Stomach (tissue), 9 donors: ENCODE data around the gene CRYBB3. TPM values are rescaled to one million over a fixed set of nuclear protein-coding genes. Genes with fewer than 3 reads are reported as not detected.
"Not testable (repeated sequence)": the region's sequence is repeated elsewhere in the genome, so short reads cannot be mapped to it uniquely, and the experiment has no call there.

Experiments used
- DNase-seq, 2 donors: peaks; one replicate each; pipeline versions ENCODE4 v3.0.0 to v3.0.0-alpha.2; 2013 to 2019
- H3K27ac ChIP-seq, 5 donors: fragments of 200-600 bp in 4 of 5; sonication (generic) in 4 of 5; one replicate each; pipeline ENCODE4 v1.5.1; 2013 to 2019; ENCODE audit warnings: mild to moderate bottlenecking in 1 of 5, moderate library complexity in 1 of 5
- H3K27me3 ChIP-seq, 3 donors: fragments of 200-600 bp; sonication (generic); one replicate each; pipeline ENCODE4 v1.5.1; 2017 to 2019; ENCODE audit warnings: mixed run types in 1 of 3
- H3K36me3 ChIP-seq, 4 donors: fragments of 200-600 bp; sonication (generic); 1 replicate in 3 of 4; 2 replicates in 1 of 4; pipeline ENCODE4 v1.5.1; 2016 to 2019
- H3K4me1 ChIP-seq, 4 donors: fragments of 200-600 bp; sonication (generic); one replicate each; pipeline ENCODE4 v1.5.1; 2016 to 2019
- H3K4me3 ChIP-seq, 4 donors: fragments of 200-600 bp; sonication (generic) in 3 of 4; one replicate each; pipeline ENCODE4 v1.5.1; 2016 to 2019; ENCODE audit warnings: mild to moderate bottlenecking in 1 of 4
- H3K9me3 ChIP-seq, 4 donors: fragments of 200-600 bp; sonication (generic); one replicate each; pipeline ENCODE4 v1.5.1; 2016 to 2019
- CTCF ChIP-seq, 7 experiments: fragments of 450-650 bp in 4 of 7; fragments of 200-600 bp in 3 of 7; sonication (generic) in 3 of 7; IDR thresholded peaks; one replicate each; pipeline ENCODE4 v1.5.1; 2016 to 2019; ENCODE audit warnings: antibody characterized with exemption in 7 of 7, control low read depth in 2 of 7, mild to moderate bottlenecking in 1 of 7
- EP300 ChIP-seq: sonication (generic); formaldehyde crosslinking; IDR thresholded peaks from one replicate; pipeline ENCODE4 v1.6.1; 2017; ENCODE audit warnings: antibody characterized with exemption
- POLR2A ChIP-seq, 4 donors: fragments of 450-650 bp; IDR thresholded peaks; one replicate each; pipeline ENCODE4 v1.6.1; 2016; ENCODE audit warnings: antibody characterized with exemption in 4 of 4, control low read depth in 2 of 4, mild to moderate bottlenecking in 1 of 4, moderate library complexity in 1 of 4
- POLR2AphosphoS5 ChIP-seq, 3 donors: sonication (generic); formaldehyde crosslinking; IDR thresholded peaks; one replicate each; pipeline ENCODE4 v1.6.1; 2016; ENCODE audit warnings: antibody characterized with exemption in 3 of 3
- WGBS, 5 donors: extraction: QIAGEN DNeasy Blood & Tissue Kit in 3 of 5; methylation state at CpG; one replicate each; pipeline versions ENCODE4 v1.1.5 to v1.1.7; 2013 to 2018; 5-methylcytosine and 5-hydroxymethylcytosine counted together
- intact Hi-C: fragments of 100-400 bp; cut with DNase I; formaldehyde crosslinking; loops from one replicate; pipeline ENCODE4 v1.15.1; 2023; ENCODE audit warnings: low total_unique reads
- polyA plus RNA-seq, 3 donors: library from polyadenylated mRNA; stranded (reverse); fragments of 200-250 nt; gene quantifications; one replicate each; pipeline ENCODE4 v1.2.3, GENCODE V29; 2013
- total RNA-seq, 5 donors: library from RNA; depleted of rRNA; stranded (reverse); fragments of >200 nt; gene quantifications; one replicate each; pipeline versions ENCODE4 v1.1.0 to v1.2.3, GENCODE V29; 2014 to 2016
- donor health status: healthy with polysubstance abuse.
- donor health status: Bipolar disorder and iron deficiency.
- donor health status: healthy.

CRYBB3 gene
- total and polyA plus RNA-seq, 8 donors, result 0.33 TPM; not detected in 7

- Histone ChIP-seq H3K36me3 (peaks cover 3 to 48% (median 35%) of the 10 kb centered on the region in 4 donors), H3K4me3 (no peak overlapping the region), H3K4me1 (no peaks in the 10 kb centered on the region), H3K9me3 (no peaks in the 10 kb centered on the region), H3K27ac (no peak overlapping the region), H3K27me3 (no peaks in the 10 kb centered on the region)
- WGBS, 5 donors, result 73 to 85% (median 80%) methylated on average over 7 of the region's 7 CpGs
- intact Hi-C loops, result no loop called here
- TF ChIP-seq POLR2A (IDR thresholded peaks at IDR 0.05) (no peak), EP300 (no peak)
- no peak for DNase-seq
Measured at GRCh38 chr22:25200967-25201366, 1.3 kb downstream of the CRYBB3 start.

GRCh38 chr22:25201557-25202273, 2.1 kb downstream of the CRYBB3 start:
- Histone ChIP-seq H3K4me1 (no peaks in the 10 kb centered on the region), H3K36me3 (peaks cover 0 to 41% (median 27%) of the 10 kb centered on the region in 4 donors), H3K27ac (no peak overlapping the region), H3K9me3 (no peaks in the 10 kb centered on the region), H3K27me3 (no peaks in the 10 kb centered on the region), H3K4me3 (no peak overlapping the region)
- DNase-seq, result no peak
- WGBS, 5 donors, result 59 to 74% (median 67%) methylated on average over 10 of the region's 10 CpGs
- TF ChIP-seq POLR2AphosphoS5 (IDR thresholded peaks at IDR 0.05), result no peak
- TF ChIP-seq POLR2A (IDR thresholded peaks at IDR 0.05), result no peak
- no peak for TF ChIP-seq CTCF (IDR thresholded peaks at IDR 0.05)
- TF ChIP-seq EP300, result no peak
- intact Hi-C loops, result no loop called here

- Histone ChIP-seq H3K27ac (no peak overlapping the region), H3K4me1 (no peaks in the 10 kb centered on the region), H3K36me3 (peaks cover 0 to 35% (median 20%) of the 10 kb centered on the region in 4 donors), H3K4me3 (no peak overlapping the region), H3K27me3 (no peaks in the 10 kb centered on the region), H3K9me3 (no peaks in the 10 kb centered on the region)
- intact Hi-C loops, result no loop called here
- TF ChIP-seq POLR2A (IDR thresholded peaks at IDR 0.05) (no peak), CTCF (IDR thresholded peaks at IDR 0.05) (peak in 5 of 7 experiments; percentile 24 to 82 (median 71))
- 47 to 60% (median 58%) methylated on average over 10 to 15 of the region's 15 CpGs for WGBS, 5 donors
- peak; percentile 60 to 83 for DNase-seq
Measured at GRCh38 chr22:25202290-25202921, 2.7 kb downstream of the CRYBB3 start.

GRCh38 chr22:25203082-25203481, 3.4 kb downstream of the CRYBB3 start:
- Histone ChIP-seq H3K4me3 (no peak overlapping the region), H3K9me3 (no peaks in the 10 kb centered on the region), H3K27me3 (no peaks in the 10 kb centered on the region), H3K27ac (no peak overlapping the region), H3K4me1 (no peaks in the 10 kb centered on the region), H3K36me3 (peaks cover 0 to 28% (median 13%) of the 10 kb centered on the region in 4 donors)
- WGBS, 5 donors, result 87 to 94% (median 91%) methylated on average over 4 of the region's 4 CpGs
- intact Hi-C loops, result no loop called here
- TF ChIP-seq POLR2AphosphoS5 (IDR thresholded peaks at IDR 0.05) (no peak), CTCF (IDR thresholded peaks at IDR 0.05) (no peak), POLR2A (IDR thresholded peaks at IDR 0.05) (no peak), EP300 (no peak)
- no peak for DNase-seq

DNA sequence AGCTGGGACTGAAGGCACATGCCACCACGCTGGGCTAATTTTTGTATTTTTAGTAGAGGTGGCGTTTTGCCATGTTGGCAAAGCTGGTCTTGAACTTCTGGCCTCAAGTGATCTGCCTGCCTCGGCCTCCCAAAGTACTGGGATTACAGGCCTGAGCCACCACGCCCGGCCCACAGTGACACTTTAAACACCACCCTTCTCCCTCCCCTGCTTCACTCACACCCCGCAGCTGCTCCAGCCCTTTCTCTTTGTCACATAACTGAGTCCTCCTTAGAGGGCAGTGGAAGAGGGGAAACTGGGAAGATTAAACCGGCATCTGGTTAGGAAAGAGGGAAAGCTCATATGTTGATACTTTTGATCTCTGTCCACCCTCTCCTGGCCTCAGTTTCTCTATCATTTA, 4.9 kb downstream of the CRYBB3 start:
- DNase-seq, intact Hi-C loops, H3K4me1 ChIP-seq, H3K9me3 ChIP-seq, H3K4me3 ChIP-seq, H3K27ac ChIP-seq, H3K27me3 ChIP-seq: not testable (repeated sequence)
- H3K36me3 ChIP-seq, result peaks cover 0 to 19% (median 10%) of the 10 kb centered on the region in 4 donors
- WGBS, 5 donors, result 76 to 89% (median 84%) methylated on average over 7 of the region's 7 CpGs
